PC-3 (cell line): ENCODE measurements around the gene MKRN2OS. TPM values are rescaled to one million over a fixed set of nuclear protein-coding genes. Genes with fewer than 3 reads are reported as not detected.

Experiments
- ATAC-seq: fragments of 200-7000 bp; cut with Tn5 transposase; 2 replicates; pipeline ENCODE4 v1.9.1; 2020; ENCODE audit warnings: mild to moderate bottlenecking, moderate library complexity
- BruUV-seq: library from RNA; stranded (reverse); fragments of 400-500 nt; replicated peaks from 2 replicates; lab custom pipeline; 2021; lab: Mats Ljungman, UMichigan
- CTCF ChIA-PET: fragments of 300-600 bp; sonication (Branson Sonifier 250); formaldehyde crosslinking; loops from one replicate; lab custom pipeline; 2022; ENCODE audit warnings: antibody characterized with exemption; lab: Charles Lee
- POLR2A ChIA-PET: fragments of 300-600 bp; sonication (Branson Sonifier 250); formaldehyde crosslinking; loops from one replicate; lab custom pipeline; 2022; ENCODE audit warnings: antibody characterized with exemption; ENCODE audit not compliant: unreplicated experiment; lab: Charles Lee
- DNase-seq: peaks from one replicate; pipeline ENCODE4 v3.0.0-alpha.2; 2015
- H2AFZ ChIP-seq: fragments of 300-600 bp; sonication (generic); 2 replicates; pipeline ENCODE4 v1.6.0; 2016; ENCODE audit warnings: antibody characterized with exemption, low read length
- H3F3A ChIP-seq: fragments of 300-600 bp; sonication (generic); one replicate; pipeline ENCODE4 v1.6.0; 2017; ENCODE audit warnings: antibody characterized with exemption, low read length, control low read depth, mild to moderate bottlenecking; ENCODE audit not compliant: unreplicated experiment
- H3K27ac ChIP-seq: fragments of 300-600 bp; sonication (generic); 2 replicates; pipeline ENCODE4 v1.5.1; 2016; ENCODE audit warnings: mild to moderate bottlenecking, low read length
- H3K27me3 ChIP-seq: fragments of 300-600 bp; sonication (generic); 2 replicates; pipeline ENCODE4 v1.6.1; 2016; ENCODE audit warnings: low read length, mixed read lengths
- H3K36me3 ChIP-seq: fragments of 300-600 bp; sonication (generic); 2 replicates; pipeline ENCODE4 v1.6.1; 2016; ENCODE audit warnings: low read depth, mixed run types, low read length, mixed read lengths
- H3K4me1 ChIP-seq: fragments of 300-600 bp; sonication (generic); 2 replicates; pipeline ENCODE4 v1.5.1; 2016; ENCODE audit warnings: low read length; ENCODE audit not compliant: insufficient read depth
- H3K4me2 ChIP-seq: fragments of 300-600 bp; sonication (generic); 2 replicates; pipeline ENCODE4 v1.6.0; 2016; ENCODE audit warnings: low read length
- H3K4me3 ChIP-seq: fragments of 300-600 bp; sonication (generic); 2 replicates; pipeline ENCODE4 v1.5.1; 2016; ENCODE audit warnings: mild to moderate bottlenecking, low read length, mixed read lengths
- H3K79me2 ChIP-seq: fragments of 300-600 bp; sonication (generic); 2 replicates; pipeline ENCODE4 v1.6.1; 2017; ENCODE audit warnings: low read length, mixed read lengths
- H3K9ac ChIP-seq: fragments of 300-600 bp; sonication (generic); 2 replicates; pipeline ENCODE4 v1.6.0; 2016; ENCODE audit warnings: mild to moderate bottlenecking, low read length
- H3K9me2 ChIP-seq: fragments of 300-600 bp; sonication (generic); replicated peaks from 2 replicates; pipeline ENCODE4 v1.6.1; 2016; ENCODE audit warnings: mixed run types, low read length, mixed read lengths
- H3K9me3 ChIP-seq: fragments of 300-600 bp; sonication (generic); 2 replicates; pipeline ENCODE4 v1.6.1; 2016; ENCODE audit warnings: low read length, mixed read lengths
- H4K20me1 ChIP-seq: fragments of 300-600 bp; sonication (generic); 2 replicates; pipeline ENCODE4 v1.6.1; 2016; ENCODE audit warnings: low read length, mixed read lengths
- CTCF ChIP-seq: fragments of 300-600 bp; sonication (generic); conservative IDR thresholded peaks from 2 replicates; pipeline ENCODE4 v1.5.1; 2017; ENCODE audit warnings: antibody characterized with exemption, low read depth, mild to moderate bottlenecking, low read length
- EZH2 ChIP-seq: fragments of 300-600 bp; sonication (generic); IDR thresholded peaks from one replicate; pipeline ENCODE4 v1.6.1; 2017; ENCODE audit warnings: antibody characterized with exemption, mild to moderate bottlenecking, low read length; ENCODE audit not compliant: unreplicated experiment
- EZH2phosphoT487 ChIP-seq: fragments of 300-600 bp; sonication (generic); IDR thresholded peaks from 2 replicates; pipeline ENCODE4 v1.6.1; 2018; ENCODE audit warnings: mild to moderate bottlenecking, antibody characterized with exemption, low read length, borderline replicate concordance
- intact Hi-C: fragments of 100-400 bp; cut with micrococcal nuclease; formaldehyde crosslinking; loops from 2 replicates; pipeline ENCODE4 v1.9.0; 2023
- total RNA-seq: library from RNA; depleted of rRNA; stranded (reverse); fragments of >200 nt; gene quantifications from 2 replicates; pipeline ENCODE4 v1.2.3, GENCODE V29; 2014

The MKRN2OS gene
- total RNA-seq, 1 experiment from 2014 or later = 6.6 TPM

GRCh38 chr3:12588039-12589009 is 43.0 kb upstream of the MKRN2OS start:
- Histone ChIP-seq H2AFZ (no peak overlapping the region), H3K27me3 (no peaks in the 10 kb centered on the region), H3K79me2 (no peaks in the 10 kb centered on the region), H3K4me3 (no peak overlapping the region), H3K9ac (no peak overlapping the region), H3K9me3 (no peaks in the 10 kb centered on the region), H3K4me1 (0 out of 2 replicates have a peak, but pooled peaks cover 6% of the 10 kb centered on the region), H4K20me1 (0 out of 2 replicates have a peak, but pooled peaks cover 6% of the 10 kb centered on the region), H3F3A (peaks cover 2% of the 10 kb centered on the region), H3K4me2 (no peak overlapping the region), H3K9me2 (no peaks in the 10 kb centered on the region), H3K27ac (no peak overlapping the region), H3K36me3 (peaks cover 71% of the 10 kb centered on the region)
- DNase-seq = peak; percentile 68
- POLR2A ChIA-PET = no interaction called here
- CTCF ChIA-PET = no interaction called here
- BruUV-seq = no TSS peak
- TF ChIP-seq EZH2 = no peak
- no peak for TF ChIP-seq CTCF
- no peak for TF ChIP-seq EZH2phosphoT487
- peak; percentile 77 for ATAC-seq
- intact Hi-C loops = no loop called here

DNA sequence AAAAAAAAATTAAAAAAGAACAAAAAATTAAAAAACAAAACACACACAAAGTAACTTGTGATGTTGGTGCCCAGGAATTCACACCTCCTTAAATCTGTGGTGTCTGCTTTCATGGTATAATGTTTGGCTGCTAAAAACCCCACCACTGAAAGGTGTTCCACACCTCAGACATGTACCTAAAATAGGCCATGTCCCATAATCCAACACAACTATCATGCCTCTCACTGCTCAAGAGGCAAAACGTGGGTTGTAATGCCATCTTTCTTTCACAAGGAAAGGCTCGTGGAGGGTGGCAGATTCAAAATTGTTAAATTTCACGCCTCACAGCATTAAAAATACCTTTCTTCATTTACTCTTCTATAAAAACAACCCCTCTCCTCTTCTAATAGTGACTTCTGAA is 41.1 kb upstream of the MKRN2OS start:
- no peak overlapping the region for H3K9ac ChIP-seq
- DNase-seq = no peak
- no peak for TF ChIP-seq EZH2phosphoT487
- no peak for TF ChIP-seq CTCF
- TF ChIP-seq EZH2 = no peak
- POLR2A ChIA-PET = no interaction called here
- BruUV-seq = no TSS peak
- CTCF ChIA-PET = no interaction called here
- no peaks in the 10 kb centered on the region for H3K9me3 ChIP-seq
- no peak overlapping the region for H3K4me2 ChIP-seq
- no peak for ATAC-seq
- H2AFZ ChIP-seq = no peak overlapping the region
- H3K79me2 ChIP-seq = no peaks in the 10 kb centered on the region
- no peaks in the 10 kb centered on the region for H3K27me3 ChIP-seq
- peaks cover 5% of the 10 kb centered on the region for H3F3A ChIP-seq
- H3K36me3 ChIP-seq = peaks cover 81% of the 10 kb centered on the region
- no peak overlapping the region for H3K4me3 ChIP-seq
- H3K27ac ChIP-seq = no peak overlapping the region
- H3K9me2 ChIP-seq = no peaks in the 10 kb centered on the region
- H3K4me1 ChIP-seq = 0 out of 2 replicates have a peak, but pooled peaks cover 6% of the 10 kb centered on the region
- intact Hi-C loops = no loop called here
- 0 out of 2 replicates have a peak, but pooled peaks cover 6% of the 10 kb centered on the region for H4K20me1 ChIP-seq
